Trophoblast cell (in vitro differentiated cells and primary cell): Measurements from ENCODE around the gene BMP3.

Experiments used
- DNase-seq, 2 donors: peaks; one replicate each; pipeline ENCODE4 v3.0.0-alpha.2; 2016
- H2AFZ ChIP-seq: 2 replicates; pipeline ENCODE4 v1.6.1; 2013; ENCODE audit warnings: low read length, moderate library complexity, mild to moderate bottlenecking; ENCODE audit not compliant: insufficient read depth, poor library complexity
- H2AK5ac ChIP-seq: 2 replicates; pipeline ENCODE4 v1.6.1; 2013; ENCODE audit warnings: mild to moderate bottlenecking, low read length
- H2BK120ac ChIP-seq: 2 replicates; pipeline ENCODE4 v1.6.1; 2013; ENCODE audit warnings: low read length, mild to moderate bottlenecking, moderate library complexity; ENCODE audit not compliant: insufficient read depth, poor library complexity
- H2BK12ac ChIP-seq: 2 replicates; pipeline ENCODE4 v1.6.1; 2013; ENCODE audit warnings: mild to moderate bottlenecking, low read length, moderate library complexity
- H2BK5ac ChIP-seq: 2 replicates; pipeline ENCODE4 v1.6.1; 2013; ENCODE audit warnings: low read length, low read depth, moderate library complexity, mild to moderate bottlenecking; ENCODE audit not compliant: poor library complexity
- H3K14ac ChIP-seq: 2 replicates; pipeline ENCODE4 v1.6.1; 2013; ENCODE audit warnings: mild to moderate bottlenecking, low read length
- H3K18ac ChIP-seq: 2 replicates; pipeline ENCODE4 v1.6.1; 2013; ENCODE audit warnings: mild to moderate bottlenecking, low read length
- H3K23ac ChIP-seq: 2 replicates; pipeline ENCODE4 v1.6.1; 2013; ENCODE audit warnings: low read length
- H3K27ac ChIP-seq: 2 replicates; pipeline ENCODE4 v1.5.1; 2013; ENCODE audit warnings: low read depth, mild to moderate bottlenecking, inconsistent platforms, low read length, moderate library complexity
- H3K27me3 ChIP-seq: 2 replicates; pipeline ENCODE4 v1.6.1; 2013; ENCODE audit warnings: inconsistent platforms, mild to moderate bottlenecking, low read length, moderate library complexity; ENCODE audit not compliant: insufficient read depth
- H3K36me3 ChIP-seq, 2 experiments: 1 replicate in 1 of 2; 2 replicates in 1 of 2; pipeline ENCODE4 v1.6.1; 2013; ENCODE audit warnings: low read length in 2 of 2, mild to moderate bottlenecking in 2 of 2, moderate library complexity in 1 of 2; ENCODE audit not compliant: insufficient read depth in 2 of 2, control insufficient read depth in 1 of 2
- H3K4ac ChIP-seq: 2 replicates; pipeline ENCODE4 v1.6.1; 2013; ENCODE audit warnings: low read depth, mild to moderate bottlenecking, low read length, moderate library complexity
- H3K4me1 ChIP-seq, 2 experiments: 1 replicate in 1 of 2; 2 replicates in 1 of 2; pipeline ENCODE4 v1.6.1; 2013; ENCODE audit warnings: low read length in 2 of 2, mild to moderate bottlenecking in 2 of 2, moderate library complexity in 1 of 2; ENCODE audit not compliant: insufficient read depth in 2 of 2, control insufficient read depth in 1 of 2
- H3K4me2 ChIP-seq: 2 replicates; pipeline ENCODE4 v1.6.1; 2013; ENCODE audit warnings: inconsistent platforms, mild to moderate bottlenecking, low read length, moderate library complexity
- H3K4me3 ChIP-seq: 2 replicates; pipeline ENCODE4 v1.5.1; 2013; ENCODE audit warnings: mild to moderate bottlenecking, low read depth, low read length, inconsistent platforms
- H3K79me1 ChIP-seq: one replicate; pipeline ENCODE4 v1.6.1; 2013; ENCODE audit warnings: low read length
- H3K79me2 ChIP-seq: 2 replicates; pipeline ENCODE4 v1.6.1; 2013; ENCODE audit warnings: low read length, mild to moderate bottlenecking; ENCODE audit not compliant: control insufficient read depth, insufficient read depth, poor library complexity
- H3K9ac ChIP-seq: 2 replicates; pipeline ENCODE4 v1.6.1; 2013; ENCODE audit warnings: mild to moderate bottlenecking, low read length
- H3K9me3 ChIP-seq: 2 replicates; pipeline ENCODE4 v1.6.1; 2013; ENCODE audit warnings: low read depth, mild to moderate bottlenecking, control low read depth, inconsistent platforms, low read length; ENCODE audit not compliant: insufficient read depth
- H4K12ac ChIP-seq: 2 replicates; pipeline ENCODE4 v1.6.1; 2013; ENCODE audit warnings: low read depth, mild to moderate bottlenecking, low read length, moderate library complexity
- H4K8ac ChIP-seq: 2 replicates; pipeline ENCODE4 v1.6.1; 2013; ENCODE audit warnings: low read depth, mild to moderate bottlenecking, low read length, moderate library complexity
- H4K91ac ChIP-seq: one replicate; pipeline ENCODE4 v1.6.1; 2013; ENCODE audit warnings: low read depth, mild to moderate bottlenecking, low read length, moderate library complexity
- WGBS: extraction: QIAGEN DNeasy Blood & Tissue Kit; methylation state at CpG from one replicate; pipeline ENCODE4 v1.1.7; 2013; ENCODE audit warnings: missing lambda C conversion rate; ENCODE audit not compliant: insufficient read length, insufficient coverage; ENCODE audit errors: extremely low coverage; 5-methylcytosine and 5-hydroxymethylcytosine counted together

BMP3 gene

GRCh38 chr4:81102107-81102506 lies 71.6 kb downstream of the BMP3 start:
- Histone ChIP-seq H3K4ac (no peak overlapping the region), H3K4me3 (no peak overlapping the region), H3K4me1 (no peaks in the 10 kb centered on the region), H2BK12ac (no peak overlapping the region), H3K9me3 (no peaks in the 10 kb centered on the region), H3K14ac (no peak overlapping the region), H3K4me2 (no peak overlapping the region), H4K91ac (no peak overlapping the region), H3K79me2 (no peaks in the 10 kb centered on the region), H3K36me3 (no peaks in the 10 kb centered on the region), H4K8ac (no peak overlapping the region), H2BK120ac (no peak overlapping the region), H2BK5ac (no peak overlapping the region), H2AK5ac (no peak overlapping the region), H4K12ac (no peak overlapping the region), H3K79me1 (no peaks in the 10 kb centered on the region), H3K23ac (no peak overlapping the region), H2AFZ (no peak overlapping the region), H3K27ac (no peak overlapping the region), H3K18ac (no peak overlapping the region), H3K9ac (no peak overlapping the region), H3K27me3 (no peaks in the 10 kb centered on the region)
- no peak for DNase-seq

- H3K9ac ChIP-seq = no peak overlapping the region
- H3K4me3 ChIP-seq = no peak overlapping the region
- no peak overlapping the region for H3K27ac ChIP-seq
- DNase-seq = no peak
- no peak overlapping the region for H2AFZ ChIP-seq
- WGBS = no CpG with 5 or more reads among the region's 4 CpGs
- no peaks in the 10 kb centered on the region for H3K9me3 ChIP-seq
- H2BK12ac ChIP-seq = no peak overlapping the region
- H3K79me1 ChIP-seq = no peaks in the 10 kb centered on the region
- H2BK5ac ChIP-seq = no peak overlapping the region
- H3K4me2 ChIP-seq = no peak overlapping the region
- H2AK5ac ChIP-seq = no peak overlapping the region
- H4K8ac ChIP-seq = no peak overlapping the region
- no peak overlapping the region for H2BK120ac ChIP-seq
- no peaks in the 10 kb centered on the region for H3K36me3 ChIP-seq
- no peak overlapping the region for H4K91ac ChIP-seq
- no peak overlapping the region for H3K23ac ChIP-seq
- no peaks in the 10 kb centered on the region for H3K4me1 ChIP-seq
- H3K14ac ChIP-seq = no peak overlapping the region
- no peaks in the 10 kb centered on the region for H3K79me2 ChIP-seq
- no peak overlapping the region for H4K12ac ChIP-seq
- no peak overlapping the region for H3K18ac ChIP-seq
- H3K4ac ChIP-seq = no peak overlapping the region
- H3K27me3 ChIP-seq = no peaks in the 10 kb centered on the region
Observed at GRCh38 chr4:81106150-81106549, 75.6 kb downstream of the BMP3 start.
